ENCODE measurements around the gene NLK. TPM values are rescaled to one million over a fixed set of nuclear protein-coding genes. Genes with fewer than 3 reads are reported as not detected.
A peak's percentile ranks its signal among the peaks of the same experiment; 100 is the strongest.
"Not testable (repeated sequence)": the region's sequence is repeated elsewhere in the genome, so short reads cannot be mapped to it uniquely, and the experiment has no call there.

The NLK gene
- total and polyA plus RNA-seq, 8 donors, result 9.8 to 16.7 (median 13.5) TPM

DNA sequence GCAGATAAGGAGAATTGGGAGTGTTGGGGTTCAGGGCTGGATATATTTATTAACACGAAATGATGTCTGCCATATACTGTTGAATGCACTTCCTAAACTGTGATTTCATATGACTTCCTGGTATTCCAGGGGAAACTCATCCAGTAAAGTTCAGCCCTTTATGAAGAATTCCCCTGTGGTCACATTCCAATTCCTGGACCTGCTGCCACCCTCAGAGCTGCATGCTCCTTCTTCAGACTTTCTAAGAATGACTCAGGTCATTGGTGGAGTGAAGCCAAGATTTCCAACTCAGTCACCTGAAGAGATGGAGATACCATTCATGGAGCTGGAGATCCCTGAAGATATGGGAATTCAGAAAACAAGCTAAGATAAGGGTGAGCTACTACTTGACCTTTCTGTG, 162.3 kb downstream of the NLK start:
- intact Hi-C loops (cut with DNase I), result no loop called here
- Histone ChIP-seq H3K27ac (no peak overlapping the region), H3K9me3 (no peaks in the 10 kb centered on the region), H3K36me3 (no peaks in the 10 kb centered on the region), H3K27me3 (no peaks in the 10 kb centered on the region), H3K4me1 (no peaks in the 10 kb centered on the region), H3K4me3 (no peak overlapping the region)
- TF ChIP-seq CTCF (IDR thresholded peaks at IDR 0.05), result no peak
- 84 to 90% methylated on average over 1 of the region's 1 CpG for WGBS, 2 donors
- DNase-seq, result no peak
- ATAC-seq, result peak in 2 of 4 donors; percentile 23 to 54
- FAIRE-seq, result no peak

GRCh38 chr17:28206292-28206691, 163.8 kb downstream of the NLK start:
- Histone ChIP-seq H3K4me1 (no peaks in the 10 kb centered on the region), H3K27ac (no peak overlapping the region), H3K27me3 (no peaks in the 10 kb centered on the region), H3K9me3 (no peaks in the 10 kb centered on the region), H3K4me3 (no peak overlapping the region), H3K36me3 (no peaks in the 10 kb centered on the region)
- DNase-seq, result no peak
- FAIRE-seq, result no peak
- intact Hi-C loops (cut with DNase I), result no loop called here
- no peak for ATAC-seq
- TF ChIP-seq CTCF (IDR thresholded peaks at IDR 0.05), result no peak

DNA sequence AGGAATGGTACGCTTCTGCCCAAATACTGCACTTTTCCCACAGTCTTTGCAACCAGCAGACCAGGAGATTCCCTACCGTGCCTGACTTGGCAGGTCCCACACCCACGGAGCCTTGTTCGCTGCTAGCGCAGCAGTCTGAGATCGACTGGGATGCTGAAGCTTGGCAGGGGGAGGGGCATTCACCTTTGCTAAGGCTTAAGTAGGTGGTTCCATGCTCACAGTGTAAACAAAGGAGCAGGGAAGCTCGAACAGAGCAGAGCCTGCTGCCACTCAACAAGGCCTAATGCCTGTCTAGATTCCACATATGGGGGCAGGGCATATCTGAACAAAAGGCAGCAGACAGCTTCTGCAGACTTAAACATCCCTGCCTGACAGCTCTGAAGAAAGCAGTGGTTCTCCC, 169.3 kb downstream of the NLK start:
- 86 to 90% methylated on average over 7 of the region's 7 CpGs for WGBS, 2 donors
- Histone ChIP-seq H3K4me3 (no peak overlapping the region), H3K4me1 (no peaks in the 10 kb centered on the region), H3K27me3 (no peaks in the 10 kb centered on the region), H3K36me3 (no peaks in the 10 kb centered on the region), H3K27ac (no peak overlapping the region), H3K9me3 (no peaks in the 10 kb centered on the region)
- DNase-seq (no peak), ATAC-seq (no peak), FAIRE-seq (no peak)
- intact Hi-C loops (cut with DNase I), result no loop called here
- no peak for TF ChIP-seq CTCF (IDR thresholded peaks at IDR 0.05)

DNA sequence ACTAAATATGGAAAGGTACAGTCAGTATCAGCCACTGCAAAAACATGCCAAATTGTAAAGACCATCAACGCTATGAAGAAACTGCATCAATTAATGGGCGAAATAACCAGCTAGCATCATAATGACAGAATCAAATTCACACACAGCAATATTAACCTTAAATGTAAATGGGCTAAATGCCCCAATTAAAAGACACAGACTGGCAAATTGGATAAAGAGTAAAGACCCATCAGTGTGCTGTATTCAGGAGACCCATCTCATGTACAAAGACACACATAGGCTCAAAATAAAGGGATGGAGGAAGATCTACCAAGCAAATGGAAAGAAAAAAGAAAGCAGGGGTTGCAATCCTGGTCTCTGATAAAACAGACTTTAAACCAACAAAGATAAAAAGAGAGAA, 171.1 kb downstream of the NLK start:
- H3K27me3 ChIP-seq; H3K4me1 ChIP-seq; H3K27ac ChIP-seq; H3K4me3 ChIP-seq; H3K36me3 ChIP-seq; intact Hi-C loops (cut with DNase I); ATAC-seq; H3K9me3 ChIP-seq; FAIRE-seq; DNase-seq: not testable (repeated sequence)
- WGBS, 2 donors, result 94 to 100% methylated on average over 2 of the region's 2 CpGs

DNA sequence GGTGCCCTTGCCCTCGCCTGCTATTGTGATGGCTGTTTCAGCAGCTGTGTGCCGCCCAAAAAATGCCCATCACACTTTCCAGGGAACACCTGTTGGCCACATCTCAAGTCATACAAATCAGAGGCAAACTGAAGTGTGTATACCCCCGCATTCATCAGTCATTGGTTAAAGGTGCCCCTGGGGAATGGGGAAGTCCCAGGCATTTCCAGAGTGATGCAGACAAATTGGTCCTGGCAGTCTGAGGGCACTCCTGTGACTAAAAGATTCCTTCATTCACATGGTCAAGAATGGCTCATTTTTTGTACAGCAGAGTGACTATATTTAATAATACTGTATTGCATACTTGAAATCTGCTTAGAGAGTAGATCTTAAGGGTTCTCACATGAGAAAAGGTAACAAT, 173.6 kb downstream of the NLK start:
- intact Hi-C loops (cut with DNase I), result no loop called here
- no peak overlapping the region for H3K4me3 ChIP-seq
- no peaks in the 10 kb centered on the region for H3K4me1 ChIP-seq
- no peaks in the 10 kb centered on the region for H3K36me3 ChIP-seq
- no peaks in the 10 kb centered on the region for H3K9me3 ChIP-seq
- ATAC-seq (no peak), DNase-seq (no peak), FAIRE-seq (no peak)
- no peak for TF ChIP-seq CTCF (IDR thresholded peaks at IDR 0.05)
- H3K27me3 ChIP-seq, result no peaks in the 10 kb centered on the region
- H3K27ac ChIP-seq, result no peak overlapping the region
- 65 to 73% methylated on average over 3 of the region's 3 CpGs for WGBS, 2 donors

- 18 to 36% methylated on average over 1 of the region's 1 CpG for WGBS, 2 donors
These were observed 174.1 kb downstream of the NLK start for GRCh38 chr17:28216528-28216927.

More at GRCh38 chr17:28216528-28216927, 174.1 kb downstream of the NLK start:
- Histone ChIP-seq H3K4me3 (no peak overlapping the region), H3K9me3 (no peaks in the 10 kb centered on the region), H3K27me3 (no peaks in the 10 kb centered on the region), H3K27ac (no peak overlapping the region), H3K4me1 (no peaks in the 10 kb centered on the region), H3K36me3 (no peaks in the 10 kb centered on the region)
- intact Hi-C loops (cut with DNase I), result no loop called here
- no peak for TF ChIP-seq CTCF (IDR thresholded peaks at IDR 0.05)
- FAIRE-seq (no peak), DNase-seq (no peak), ATAC-seq (peak in 2 of 4 donors; percentile 16 to 27)
